Endodermal cell (in vitro differentiated cells): ENCODE data around the gene R3HDM1. TPM values are rescaled to one million over a fixed set of nuclear protein-coding genes. Genes with fewer than 3 reads are reported as not detected.
"Not testable (repeated sequence)": the region's sequence is repeated elsewhere in the genome, so short reads cannot be mapped to it uniquely, and the experiment has no call there.

Experiments used
- DNase-seq: peaks from one replicate; pipeline ENCODE4 v3.0.0-alpha.2; 2017
- H3K27ac ChIP-seq: 2 replicates; pipeline ENCODE4 v1.5.1; 2013; ENCODE audit warnings: mild to moderate bottlenecking, low read depth, low read length, moderate library complexity
- H3K27me3 ChIP-seq: 2 replicates; pipeline ENCODE4 v1.6.1; 2013; ENCODE audit warnings: mild to moderate bottlenecking, low read length, moderate library complexity; ENCODE audit not compliant: insufficient read depth, control insufficient read depth, poor library complexity, severe bottlenecking
- H3K36me3 ChIP-seq: 2 replicates; pipeline ENCODE4 v1.7.0; 2013; ENCODE audit warnings: mild to moderate bottlenecking, low read length, moderate library complexity; ENCODE audit not compliant: control insufficient read depth, insufficient read depth
- H3K4me1 ChIP-seq: one replicate; pipeline ENCODE4 v1.7.0; 2013; ENCODE audit warnings: low read length; ENCODE audit not compliant: control insufficient read depth, insufficient read depth
- H3K4me3 ChIP-seq: 2 replicates; pipeline ENCODE4 v1.5.1; 2013; ENCODE audit warnings: mild to moderate bottlenecking, low read length, moderate library complexity
- H3K9ac ChIP-seq: 2 replicates; pipeline ENCODE4 v1.6.1; 2013; ENCODE audit warnings: mild to moderate bottlenecking, low read length, moderate library complexity; ENCODE audit not compliant: poor library complexity, severe bottlenecking; ENCODE audit errors: extremely low read depth
- H3K9me3 ChIP-seq: 2 replicates; pipeline ENCODE4 v1.6.1; 2013; ENCODE audit warnings: mild to moderate bottlenecking, low read length, moderate library complexity; ENCODE audit not compliant: control insufficient read depth
- H3K27ac Mint-ChIP-seq: 2 replicates; pipeline ENCODE4 v1.8.0; 2020; ENCODE audit warnings: mixed read lengths
- H3K27me3 Mint-ChIP-seq: 2 replicates; pipeline ENCODE4 v1.8.0; 2021; ENCODE audit warnings: mild to moderate bottlenecking, mixed read lengths; ENCODE audit not compliant: insufficient read depth
- H3K36me3 Mint-ChIP-seq: 2 replicates; pipeline ENCODE4 v1.8.0; 2020; ENCODE audit warnings: low read depth, mixed read lengths
- H3K4me1 Mint-ChIP-seq: 2 replicates; pipeline ENCODE4 v1.8.0; 2020; ENCODE audit warnings: mixed read lengths
- H3K4me3 Mint-ChIP-seq: 2 replicates; pipeline ENCODE4 v1.8.0; 2020; ENCODE audit warnings: mild to moderate bottlenecking, moderate library complexity, mixed read lengths
- H3K9me3 Mint-ChIP-seq: 2 replicates; pipeline ENCODE4 v1.8.0; 2020; ENCODE audit warnings: mild to moderate bottlenecking, mixed read lengths
- WGBS, 2 experiments: methylation state at CpG; one replicate each; pipeline versions ENCODE4 v1.1.5 to v1.1.7; 2013; ENCODE audit warnings: missing lambda C conversion rate in 2 of 2, mixed read lengths in 1 of 2; ENCODE audit not compliant: insufficient coverage in 1 of 2, insufficient read length in 1 of 2; 5-methylcytosine and 5-hydroxymethylcytosine counted together
- total RNA-seq, 2 donors: library from RNA; stranded (reverse); fragmentation: NEBNext Ultra II Directional in 1 of 2; extraction: Animal tissue kit (Norgen Biotek cat#: 25700) in 1 of 2; gene quantifications; 2 replicates in 1 of 2; 3 replicates in 1 of 2; pipeline ENCODE4 v1.2.1, GENCODE V29; 2021
- TF ChIP-seq, protein P1 (sequence below): fragments of 200-600 bp; sonication (generic); conservative IDR thresholded peaks from 2 replicates; pipeline ENCODE4 v1.5.0; 2021; ENCODE audit warnings: antibody characterized with exemption, mild to moderate bottlenecking

Gene R3HDM1
- total RNA-seq, 2 donors from 2014 or later, result 52.6 to 67.0 TPM

- H3K4me3 Mint-ChIP-seq, result no peak overlapping the region
- TF ChIP-seq, protein P1, sequence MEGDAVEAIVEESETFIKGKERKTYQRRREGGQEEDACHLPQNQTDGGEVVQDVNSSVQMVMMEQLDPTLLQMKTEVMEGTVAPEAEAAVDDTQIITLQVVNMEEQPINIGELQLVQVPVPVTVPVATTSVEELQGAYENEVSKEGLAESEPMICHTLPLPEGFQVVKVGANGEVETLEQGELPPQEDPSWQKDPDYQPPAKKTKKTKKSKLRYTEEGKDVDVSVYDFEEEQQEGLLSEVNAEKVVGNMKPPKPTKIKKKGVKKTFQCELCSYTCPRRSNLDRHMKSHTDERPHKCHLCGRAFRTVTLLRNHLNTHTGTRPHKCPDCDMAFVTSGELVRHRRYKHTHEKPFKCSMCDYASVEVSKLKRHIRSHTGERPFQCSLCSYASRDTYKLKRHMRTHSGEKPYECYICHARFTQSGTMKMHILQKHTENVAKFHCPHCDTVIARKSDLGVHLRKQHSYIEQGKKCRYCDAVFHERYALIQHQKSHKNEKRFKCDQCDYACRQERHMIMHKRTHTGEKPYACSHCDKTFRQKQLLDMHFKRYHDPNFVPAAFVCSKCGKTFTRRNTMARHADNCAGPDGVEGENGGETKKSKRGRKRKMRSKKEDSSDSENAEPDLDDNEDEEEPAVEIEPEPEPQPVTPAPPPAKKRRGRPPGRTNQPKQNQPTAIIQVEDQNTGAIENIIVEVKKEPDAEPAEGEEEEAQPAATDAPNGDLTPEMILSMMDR, result no peak
- H3K4me1 Mint-ChIP-seq, result no peaks in the 10 kb centered on the region
- Histone ChIP-seq H3K4me3 (no peak overlapping the region), H3K36me3 (peaks cover 11% of the 10 kb centered on the region), H3K27ac (no peak overlapping the region), H3K9me3 (no peaks in the 10 kb centered on the region), H3K4me1 (no peaks in the 10 kb centered on the region), H3K27me3 (no peaks in the 10 kb centered on the region), H3K9ac (no peak overlapping the region)
- H3K36me3 Mint-ChIP-seq, result peaks cover 16% of the 10 kb centered on the region
- no peak for DNase-seq
- H3K27me3 Mint-ChIP-seq, result no peaks in the 10 kb centered on the region
- no peaks in the 10 kb centered on the region for H3K9me3 Mint-ChIP-seq
- no peak overlapping the region for H3K27ac Mint-ChIP-seq
These were observed 86.3 kb downstream of the R3HDM1 start for GRCh38 chr2:135617501-135618015.

DNA sequence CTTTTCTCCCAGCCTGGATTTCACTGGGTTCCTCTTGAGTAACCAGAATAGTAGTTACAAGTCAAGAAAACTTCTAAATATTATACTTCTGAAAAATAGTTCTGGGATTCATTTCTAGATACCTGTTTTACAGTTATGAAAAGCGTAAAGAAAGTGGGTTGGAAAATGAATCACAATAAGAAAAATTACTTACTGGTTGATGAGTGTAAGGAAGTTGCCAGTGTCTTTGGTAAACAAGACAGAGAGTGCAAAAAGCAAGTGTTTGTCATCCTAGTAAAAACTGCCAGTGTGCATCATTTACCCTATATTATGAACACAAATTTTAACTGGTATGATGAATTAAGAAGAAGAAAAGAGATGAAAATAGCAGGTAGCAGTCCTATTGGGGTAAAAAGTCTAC is 88.9 kb downstream of the R3HDM1 start:
- H3K4me1 Mint-ChIP-seq, result peaks cover 5% of the 10 kb centered on the region
- H3K27ac ChIP-seq, result no peak overlapping the region
- H3K27me3 Mint-ChIP-seq, result no peaks in the 10 kb centered on the region
- H3K36me3 Mint-ChIP-seq, result peaks cover 33% of the 10 kb centered on the region
- no peak overlapping the region for H3K27ac Mint-ChIP-seq
- H3K4me3 ChIP-seq, result no peak overlapping the region
- H3K9me3 ChIP-seq, result no peaks in the 10 kb centered on the region
- no peak overlapping the region for H3K9ac ChIP-seq
- H3K36me3 ChIP-seq, result peaks cover 23% of the 10 kb centered on the region
- no peaks in the 10 kb centered on the region for H3K4me1 ChIP-seq
- H3K27me3 ChIP-seq, result no peaks in the 10 kb centered on the region
- TF ChIP-seq, protein P1, result no peak
- H3K4me3 Mint-ChIP-seq, result no peak overlapping the region
- WGBS, 2 experiments, result 91 to 100% methylated on average over 1 of the region's 1 CpG
- DNase-seq, result no peak
- H3K9me3 Mint-ChIP-seq, result no peaks in the 10 kb centered on the region

DNA sequence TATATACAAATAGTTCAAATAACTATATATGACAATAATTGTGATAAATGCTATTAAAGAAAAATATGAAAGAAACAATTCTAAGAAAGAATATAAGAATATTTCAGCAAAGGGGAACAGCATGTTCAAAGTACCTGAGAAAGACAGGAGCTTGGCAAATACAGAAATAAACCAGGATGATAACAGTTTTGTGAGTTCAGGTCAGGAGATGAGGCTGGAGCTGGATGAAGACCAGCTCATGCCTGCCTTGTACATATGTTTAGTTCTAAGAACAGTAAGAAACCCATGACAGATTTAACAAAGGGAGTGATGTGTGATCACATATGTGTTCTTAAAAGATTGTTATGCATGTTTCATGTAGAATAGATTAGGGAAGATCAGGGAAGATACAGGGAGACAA is 98.2 kb downstream of the R3HDM1 start:
- TF ChIP-seq, protein P1, result no peak
- Histone ChIP-seq H3K36me3 (no peaks in the 10 kb centered on the region), H3K9ac (no peak overlapping the region), H3K27ac (no peak overlapping the region), H3K9me3 (no peaks in the 10 kb centered on the region), H3K4me3 (no peak overlapping the region), H3K27me3 (no peaks in the 10 kb centered on the region), H3K4me1 (no peaks in the 10 kb centered on the region)
- no peak overlapping the region for H3K27ac Mint-ChIP-seq
- H3K36me3 Mint-ChIP-seq, result peaks cover 17% of the 10 kb centered on the region
- H3K4me3 Mint-ChIP-seq, result no peak overlapping the region
- no peaks in the 10 kb centered on the region for H3K27me3 Mint-ChIP-seq
- H3K4me1 Mint-ChIP-seq, result peaks cover 17% of the 10 kb centered on the region
- H3K9me3 Mint-ChIP-seq, result no peaks in the 10 kb centered on the region
- DNase-seq, result no peak

DNA sequence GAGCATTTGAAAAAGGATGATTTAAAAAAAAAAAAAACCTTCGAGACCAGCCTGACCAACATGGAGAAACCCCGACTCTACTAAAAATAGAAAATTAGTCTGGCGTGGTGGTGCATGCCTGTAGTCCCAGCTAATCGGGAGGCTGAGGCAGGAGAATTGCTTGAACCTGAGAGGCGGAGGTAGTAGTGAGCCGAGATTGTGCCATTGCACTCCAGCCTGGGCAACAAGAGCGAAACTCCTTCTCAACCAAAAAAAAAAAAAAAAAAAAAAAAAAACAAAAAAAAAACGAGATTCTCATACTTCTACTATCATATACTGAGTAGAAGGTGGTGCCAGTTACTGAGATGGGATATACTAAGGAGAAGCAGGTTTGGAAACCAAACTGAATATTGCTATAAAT is 98.8 kb downstream of the R3HDM1 start:
- not testable (repeated sequence) for H3K27me3 ChIP-seq, H3K27ac Mint-ChIP-seq, H3K4me3 ChIP-seq, H3K9ac ChIP-seq, H3K9me3 ChIP-seq, H3K36me3 ChIP-seq, H3K4me1 ChIP-seq, H3K27me3 Mint-ChIP-seq, H3K27ac ChIP-seq, DNase-seq, H3K4me3 Mint-ChIP-seq, H3K9me3 Mint-ChIP-seq
- 82 to 98% methylated on average over 3 to 6 of the region's 8 CpGs for WGBS, 2 experiments
- H3K36me3 Mint-ChIP-seq, result peaks cover 13% of the 10 kb centered on the region
- peaks cover 12% of the 10 kb centered on the region for H3K4me1 Mint-ChIP-seq
